ENCODE results near the gene ZDHHC12.
A peak's percentile ranks its signal among the peaks of the same experiment; 100 is the strongest.

ZDHHC12 gene

DNA sequence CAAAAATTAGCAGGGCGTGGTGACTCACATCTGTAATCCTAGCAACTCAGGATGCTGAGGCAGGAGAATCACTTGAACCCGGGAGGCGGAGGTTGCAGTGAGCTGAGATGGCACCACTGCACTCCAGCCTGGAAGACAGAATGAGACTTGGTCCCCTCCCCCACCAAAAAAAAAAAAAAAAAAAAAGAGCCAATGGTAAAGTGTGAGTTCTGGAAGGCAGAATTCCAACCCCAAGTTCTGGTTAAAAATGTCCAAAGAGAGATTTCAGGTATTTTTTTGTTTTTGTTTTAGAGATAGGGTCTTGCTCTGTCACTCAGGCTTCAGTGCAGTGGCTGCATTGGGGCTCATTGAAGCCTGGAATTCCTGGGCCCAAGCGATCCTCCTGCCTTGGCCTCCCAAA is 36.5 kb downstream of the ZDHHC12 start:
- no peaks in the 10 kb centered on the region for H3K27me3 ChIP-seq (ENCODE audit: insufficient read depth, poor library complexity, severe bottlenecking)
- peak overlapping the region; percentile 92 for H3K27ac ChIP-seq (ENCODE audit: poor library complexity, severe bottlenecking)
- peaks cover 28% of the 10 kb centered on the region for H3K4me1 ChIP-seq (ENCODE audit: insufficient read depth, poor library complexity, severe bottlenecking)
- TF ChIP-seq, protein P1, sequence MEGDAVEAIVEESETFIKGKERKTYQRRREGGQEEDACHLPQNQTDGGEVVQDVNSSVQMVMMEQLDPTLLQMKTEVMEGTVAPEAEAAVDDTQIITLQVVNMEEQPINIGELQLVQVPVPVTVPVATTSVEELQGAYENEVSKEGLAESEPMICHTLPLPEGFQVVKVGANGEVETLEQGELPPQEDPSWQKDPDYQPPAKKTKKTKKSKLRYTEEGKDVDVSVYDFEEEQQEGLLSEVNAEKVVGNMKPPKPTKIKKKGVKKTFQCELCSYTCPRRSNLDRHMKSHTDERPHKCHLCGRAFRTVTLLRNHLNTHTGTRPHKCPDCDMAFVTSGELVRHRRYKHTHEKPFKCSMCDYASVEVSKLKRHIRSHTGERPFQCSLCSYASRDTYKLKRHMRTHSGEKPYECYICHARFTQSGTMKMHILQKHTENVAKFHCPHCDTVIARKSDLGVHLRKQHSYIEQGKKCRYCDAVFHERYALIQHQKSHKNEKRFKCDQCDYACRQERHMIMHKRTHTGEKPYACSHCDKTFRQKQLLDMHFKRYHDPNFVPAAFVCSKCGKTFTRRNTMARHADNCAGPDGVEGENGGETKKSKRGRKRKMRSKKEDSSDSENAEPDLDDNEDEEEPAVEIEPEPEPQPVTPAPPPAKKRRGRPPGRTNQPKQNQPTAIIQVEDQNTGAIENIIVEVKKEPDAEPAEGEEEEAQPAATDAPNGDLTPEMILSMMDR (IDR thresholded peaks at IDR 0.05; ENCODE audit: poor library complexity, severe bottlenecking), result no peak
- no peak for DNase-seq (ENCODE audit: low spot score)
- H3K4me3 ChIP-seq (ENCODE audit: severe bottlenecking), result no peak overlapping the region
- H3K9me3 ChIP-seq (ENCODE audit: severe bottlenecking), result no peaks in the 10 kb centered on the region
- H3K36me3 ChIP-seq (ENCODE audit: low read depth), result peaks cover 23% of the 10 kb centered on the region
- no peak for ATAC-seq (ENCODE audit: low read depth)

DNA sequence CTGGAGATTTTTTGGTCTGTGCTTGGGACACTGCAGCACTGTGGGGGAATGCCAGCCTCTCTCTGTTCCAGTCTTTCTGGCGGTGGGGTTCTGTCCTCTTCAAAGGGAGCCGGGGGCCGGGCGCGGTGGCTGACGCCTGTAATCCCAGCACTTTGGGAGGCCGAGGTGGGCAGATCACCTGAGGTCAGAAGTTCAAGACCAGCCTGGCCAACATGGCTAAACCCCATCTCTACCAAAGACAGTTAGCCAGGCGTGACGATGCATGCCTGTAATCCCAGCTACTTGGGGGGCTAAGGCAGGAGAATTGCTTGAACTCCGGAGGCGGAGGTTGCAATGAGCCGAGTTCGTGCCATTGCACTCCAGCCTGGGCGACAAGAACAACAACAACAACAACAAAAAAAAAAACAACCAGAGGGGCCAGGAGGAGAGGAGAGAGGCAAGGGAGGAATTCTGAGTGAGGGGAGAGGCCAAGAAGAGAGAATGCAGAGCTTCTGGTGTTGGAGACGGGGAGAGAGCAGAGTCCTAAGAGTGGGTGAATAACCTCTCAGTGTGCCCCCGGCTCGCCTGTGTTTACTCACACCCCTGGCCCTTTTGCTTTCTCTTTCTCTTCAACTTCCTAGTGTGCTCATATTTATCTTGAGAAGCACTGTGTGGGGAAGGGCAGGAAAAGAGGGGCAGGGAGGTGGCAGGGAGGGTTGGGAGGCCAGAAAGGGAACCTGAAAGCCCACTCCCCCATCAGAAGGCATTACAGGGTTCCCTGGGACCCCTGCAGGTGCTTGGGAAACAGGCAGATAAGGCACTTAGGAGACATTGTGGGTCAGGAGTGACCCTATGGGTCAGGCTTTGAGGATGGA is 38.1 kb downstream of the ZDHHC12 start:
- H3K9me3 ChIP-seq (ENCODE audit: severe bottlenecking), result no peaks in the 10 kb centered on the region
- no peaks in the 10 kb centered on the region for H3K27me3 ChIP-seq (ENCODE audit: insufficient read depth, poor library complexity, severe bottlenecking)
- DNase-seq (ENCODE audit: low spot score) (no peak), ATAC-seq (ENCODE audit: low read depth) (no peak)
- H3K27ac ChIP-seq (ENCODE audit: poor library complexity, severe bottlenecking), result peak overlapping the region; percentile 92
- H3K4me3 ChIP-seq (ENCODE audit: severe bottlenecking), result peak overlapping the region; percentile 48
- TF ChIP-seq, protein P1 (IDR thresholded peaks at IDR 0.05; ENCODE audit: poor library complexity, severe bottlenecking), result no peak
- H3K36me3 ChIP-seq (ENCODE audit: low read depth), result peaks cover 19% of the 10 kb centered on the region
- peaks cover 22% of the 10 kb centered on the region for H3K4me1 ChIP-seq (ENCODE audit: insufficient read depth, poor library complexity, severe bottlenecking)

DNA sequence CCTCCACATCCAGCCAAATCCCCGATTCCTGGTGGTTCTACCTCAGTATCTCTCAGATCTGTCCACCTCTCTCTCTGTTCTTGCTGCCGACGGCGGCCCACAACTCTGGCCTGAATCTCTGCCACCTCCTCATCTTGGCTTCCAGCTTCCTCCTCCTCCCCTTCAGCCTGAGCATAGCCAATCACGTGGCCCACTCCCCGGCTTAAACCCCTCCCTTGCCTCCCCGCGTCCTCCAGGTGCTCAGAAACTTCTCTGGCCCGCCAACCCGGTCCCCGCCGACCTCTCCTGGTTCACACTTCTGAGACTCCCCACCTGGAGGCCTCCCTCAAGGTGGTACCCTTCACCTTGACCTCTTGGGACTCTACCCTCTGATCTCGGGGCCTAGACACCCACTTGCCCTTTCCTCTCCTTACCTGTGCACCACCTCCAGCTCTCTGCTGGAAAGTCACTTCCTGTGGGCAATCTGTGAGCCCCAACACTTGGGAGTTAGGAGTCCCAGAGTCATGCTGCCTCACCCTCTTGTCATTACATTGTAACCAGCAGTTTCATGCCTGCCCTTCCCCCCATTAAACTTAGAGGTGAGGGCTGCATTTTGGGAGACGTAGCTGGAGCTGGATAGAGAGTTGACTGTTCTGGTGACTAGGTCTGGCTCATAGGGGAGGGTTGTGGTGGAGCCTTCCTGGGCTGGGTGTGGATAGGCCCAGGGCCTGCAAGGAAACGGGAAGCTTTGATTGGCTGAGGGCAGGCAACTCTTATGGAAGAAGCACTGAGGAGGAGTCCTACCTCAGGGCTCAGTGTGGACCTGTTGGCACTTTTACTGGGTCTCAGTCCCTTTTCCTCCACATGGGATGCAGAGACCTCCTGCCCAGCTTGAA is 39.4 kb downstream of the ZDHHC12 start:
- Histone ChIP-seq H3K27ac (ENCODE audit: poor library complexity, severe bottlenecking) (peak overlapping the region; percentile 92), H3K4me3 (ENCODE audit: severe bottlenecking) (peak overlapping the region; percentile 48), H3K27me3 (ENCODE audit: insufficient read depth, poor library complexity, severe bottlenecking) (no peaks in the 10 kb centered on the region), H3K9me3 (ENCODE audit: severe bottlenecking) (no peaks in the 10 kb centered on the region), H3K36me3 (ENCODE audit: low read depth) (peaks cover 12% of the 10 kb centered on the region; the same call in 1 of the 2 replicates), H3K4me1 (ENCODE audit: insufficient read depth, poor library complexity, severe bottlenecking) (peaks cover 21% of the 10 kb centered on the region)
- ATAC-seq (ENCODE audit: low read depth) (peak; percentile 85), DNase-seq (ENCODE audit: low spot score) (peak; percentile 90)
- TF ChIP-seq, protein P1 (IDR thresholded peaks at IDR 0.05; ENCODE audit: poor library complexity, severe bottlenecking), result no peak

DNA sequence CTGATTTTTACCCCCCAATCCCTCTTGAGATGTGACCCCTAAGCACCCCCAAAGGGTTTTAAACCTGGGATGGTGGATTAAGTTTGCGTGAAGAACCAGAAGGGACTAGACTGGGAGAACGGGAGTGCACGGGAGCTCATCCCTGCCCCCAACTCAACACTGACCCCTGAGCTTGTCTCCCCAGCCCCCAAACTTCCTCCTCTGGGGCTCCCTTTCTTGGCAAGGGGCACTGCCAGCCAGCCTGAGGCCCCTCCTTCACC is 39.9 kb downstream of the ZDHHC12 start:
- ATAC-seq (ENCODE audit: low read depth) (no peak), DNase-seq (ENCODE audit: low spot score) (no peak)
- H3K9me3 ChIP-seq (ENCODE audit: severe bottlenecking), result no peaks in the 10 kb centered on the region
- no peaks in the 10 kb centered on the region for H3K27me3 ChIP-seq (ENCODE audit: insufficient read depth, poor library complexity, severe bottlenecking)
- H3K27ac ChIP-seq (ENCODE audit: poor library complexity, severe bottlenecking), result peak overlapping the region; percentile 92
- H3K36me3 ChIP-seq (ENCODE audit: low read depth), result peaks cover 15% of the 10 kb centered on the region; the same call in 1 of the 2 replicates
- TF ChIP-seq, protein P1 (IDR thresholded peaks at IDR 0.05; ENCODE audit: poor library complexity, severe bottlenecking), result no peak
- H3K4me3 ChIP-seq (ENCODE audit: severe bottlenecking), result peak overlapping the region; percentile 48
- H3K4me1 ChIP-seq (ENCODE audit: insufficient read depth, poor library complexity, severe bottlenecking), result peaks cover 21% of the 10 kb centered on the region

Data from RWPE2 (cell line).